GM03348 (cell line): Measurements from ENCODE around the gene C19orf18.
"Not testable (repeated sequence)": the region's sequence is repeated elsewhere in the genome, so short reads cannot be mapped to it uniquely, and the experiment has no call there.

Source experiments
- DNase-seq: peaks from one replicate; pipeline ENCODE4 v3.0.0; 2012; ENCODE audit warnings: low spot score

The C19orf18 gene

DNA sequence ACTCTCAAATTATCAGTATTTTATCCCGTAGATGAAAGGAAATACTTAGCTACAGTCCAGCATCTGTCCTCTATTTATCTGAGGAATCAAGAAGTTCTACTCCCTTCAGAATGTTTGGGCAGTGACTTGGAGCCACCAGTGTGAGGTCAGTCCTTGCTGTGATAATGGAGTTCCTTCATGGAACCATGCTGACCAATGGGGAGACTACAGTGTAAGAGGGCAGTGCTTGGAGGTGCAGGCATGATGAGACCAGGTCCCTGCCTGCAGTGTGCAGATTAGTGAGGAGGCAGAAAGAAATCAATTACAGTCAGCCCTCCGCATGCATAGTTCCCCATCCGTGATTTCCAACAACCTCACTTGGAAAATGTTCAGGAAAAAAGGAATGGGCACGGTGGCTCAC is at the start of gene C19orf18:
C19orf18 (minus strand) TSS at position 101 of the 400 bp plus-strand sequence. CDS start 102 bp downstream, outside the sequence.
- no peak for DNase-seq

GRCh38 chr19:58022283-58022660 is 47.9 kb upstream of the C19orf18 start:
- no peak for DNase-seq

DNA sequence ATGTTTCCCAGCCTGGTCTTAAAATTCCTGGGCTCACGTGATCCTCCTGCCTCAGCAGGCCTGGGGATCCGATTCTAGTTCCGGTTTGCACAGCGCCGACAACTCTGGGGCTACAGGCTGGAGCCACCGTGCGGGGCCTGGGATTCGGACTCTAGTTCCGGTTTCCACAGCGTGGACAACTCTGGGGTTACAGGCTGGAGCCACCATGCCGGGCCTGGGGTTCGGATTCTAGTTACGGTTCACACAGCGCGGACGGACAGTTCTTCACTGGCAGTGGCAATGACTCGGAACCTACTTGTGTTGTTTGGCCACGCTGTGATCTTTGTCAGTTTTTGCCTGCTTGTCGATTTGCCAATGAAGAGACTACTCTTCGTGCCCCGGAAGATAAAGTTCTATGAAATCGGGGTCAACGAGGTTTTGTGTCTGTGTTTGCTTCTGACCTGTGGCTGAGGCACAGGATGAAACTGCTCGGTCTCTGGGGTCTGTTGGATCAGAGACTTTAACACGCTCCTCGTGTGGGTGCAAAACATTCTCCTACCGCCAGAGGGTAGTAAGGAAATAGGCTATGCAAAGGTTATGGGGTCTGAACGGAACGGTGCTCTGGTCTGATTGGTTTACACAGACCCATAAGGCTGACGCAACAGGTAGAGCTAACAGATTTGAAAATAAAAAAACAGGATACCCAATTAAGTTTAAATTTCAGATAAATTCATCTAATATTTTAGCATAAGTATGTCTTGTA is 47.4 kb upstream of the C19orf18 start:
- peak; percentile 49 for DNase-seq

DNA sequence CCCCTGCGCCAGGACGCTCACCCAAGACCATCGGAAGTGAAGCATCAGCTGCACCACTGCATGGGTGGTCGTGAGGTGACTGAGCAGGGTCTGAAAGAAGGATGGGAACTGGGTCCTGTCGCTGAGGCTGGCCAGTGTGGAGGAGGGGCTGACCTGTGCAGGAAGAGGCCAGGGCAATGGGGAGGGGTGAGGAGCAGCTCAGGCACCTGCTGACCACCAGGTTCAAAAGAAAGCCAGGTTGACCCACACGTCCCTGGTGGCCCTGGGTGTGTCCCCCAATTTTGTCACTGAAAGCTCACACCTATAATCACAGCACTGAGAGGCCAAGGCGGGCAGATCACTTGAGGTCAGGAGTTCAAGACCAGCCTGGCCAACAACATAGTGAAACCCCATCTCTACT is 45.8 kb upstream of the C19orf18 start:
- no peak for DNase-seq

DNA sequence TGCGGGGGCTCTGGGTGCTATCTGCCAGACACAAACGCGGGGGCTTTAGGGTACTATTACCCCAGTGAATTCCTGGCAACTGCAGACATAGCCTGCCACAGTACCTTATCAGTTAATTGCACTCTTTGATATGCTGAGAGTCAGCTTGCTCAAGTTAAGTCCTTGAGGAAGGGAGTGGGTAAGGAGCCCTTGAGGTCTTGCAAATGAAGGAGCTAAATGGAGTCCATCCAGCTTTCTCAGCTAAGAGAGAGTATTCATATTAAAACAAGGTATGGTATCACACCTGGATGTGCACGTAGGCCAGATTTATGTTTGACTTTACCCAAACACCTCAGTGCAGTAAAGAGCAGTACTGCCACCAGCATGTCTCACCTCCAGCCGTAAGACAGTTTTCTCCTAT is 39.8 kb upstream of the C19orf18 start:
- DNase-seq, result no peak

GRCh38 chr19:58010507-58010906 is 36.2 kb upstream of the C19orf18 start:
- no peak for DNase-seq

GRCh38 chr19:58009666-58010301 is 35.5 kb upstream of the C19orf18 start:
- DNase-seq, result peak; percentile 85

- no peak for DNase-seq
Measured at GRCh38 chr19:58009301-58009665, 34.9 kb upstream of the C19orf18 start.

GRCh38 chr19:58008877-58009276 is 34.5 kb upstream of the C19orf18 start:
- not testable (repeated sequence) for DNase-seq

- no peak for DNase-seq
Measured at GRCh38 chr19:58007285-58007684, 33.0 kb upstream of the C19orf18 start.

- DNase-seq, result no peak
Measured at GRCh38 chr19:58003174-58003828, 29.0 kb upstream of the C19orf18 start.

- peak; percentile 96 for DNase-seq
Measured at GRCh38 chr19:58002384-58003173, 28.2 kb upstream of the C19orf18 start, which contains the start of gene ZNF606. ZNF606 (minus strand) TSS chr19:58002820; CDS start chr19:58001319, 1,501 bp downstream.

DNA sequence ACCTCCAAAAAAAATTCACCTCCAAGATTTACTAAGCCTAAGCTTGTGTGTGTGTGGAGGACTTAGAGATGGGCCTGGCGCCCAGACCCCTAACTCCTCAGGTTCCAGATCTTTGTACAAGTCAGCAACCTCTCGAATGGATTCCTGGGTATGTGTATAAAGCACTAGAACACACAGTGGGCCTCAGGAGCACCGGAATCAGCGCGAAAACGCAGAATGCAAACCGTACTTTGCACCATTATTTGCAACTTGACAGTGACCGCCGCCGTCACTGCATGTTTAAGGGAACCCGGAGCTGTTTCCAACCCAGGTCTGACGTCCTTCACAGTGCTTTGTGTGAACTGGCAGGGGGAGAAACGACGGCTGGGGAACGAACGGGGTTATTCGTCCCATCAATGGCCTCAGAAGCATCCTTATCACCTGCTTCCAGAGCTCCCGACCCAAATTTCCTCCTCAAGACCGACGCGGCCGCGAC is 27.6 kb upstream of the C19orf18 start:
- DNase-seq, result no peak

DNA sequence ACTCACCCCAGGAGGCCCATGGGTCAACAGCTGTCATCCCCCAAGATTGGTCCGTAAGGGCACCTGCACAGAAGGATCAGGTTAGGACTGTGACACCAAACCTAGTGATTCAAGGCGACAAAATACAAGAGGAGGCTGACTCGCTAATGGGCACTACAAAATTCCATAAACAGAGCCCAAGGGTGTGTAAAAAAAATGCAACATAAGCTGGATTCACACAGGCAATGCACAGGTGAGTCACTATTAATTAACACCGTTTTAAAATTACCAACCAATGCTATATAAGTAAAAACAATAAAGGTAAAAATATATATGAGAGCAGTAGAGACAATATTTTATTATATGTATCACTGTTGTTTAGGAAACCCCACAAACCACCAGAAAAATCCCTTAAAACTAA is 26.3 kb upstream of the C19orf18 start:
- DNase-seq, result no peak

DNA sequence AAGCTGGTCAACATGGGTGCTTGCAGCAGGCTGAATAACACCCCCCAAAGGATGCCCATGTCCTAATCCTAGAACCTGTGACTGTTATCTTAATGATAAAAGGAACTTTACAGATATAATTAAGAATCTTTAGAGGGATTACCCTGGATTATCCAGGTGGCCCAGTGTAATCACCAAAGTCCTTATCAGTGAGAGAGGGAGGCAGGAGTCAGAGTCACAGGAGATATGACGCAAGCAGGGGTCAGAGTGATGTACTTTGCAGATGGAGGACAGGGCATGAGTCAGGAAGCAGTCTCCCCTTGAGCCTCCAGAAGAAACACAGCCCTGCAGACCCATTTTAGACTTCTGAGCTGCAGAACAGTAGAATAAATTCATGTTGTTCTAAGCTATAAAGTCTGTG is 18.5 kb upstream of the C19orf18 start:
- DNase-seq, result no peak

- DNase-seq, result no peak
Measured at GRCh38 chr19:57978586-57979289, 4.4 kb upstream of the C19orf18 start.

DNA sequence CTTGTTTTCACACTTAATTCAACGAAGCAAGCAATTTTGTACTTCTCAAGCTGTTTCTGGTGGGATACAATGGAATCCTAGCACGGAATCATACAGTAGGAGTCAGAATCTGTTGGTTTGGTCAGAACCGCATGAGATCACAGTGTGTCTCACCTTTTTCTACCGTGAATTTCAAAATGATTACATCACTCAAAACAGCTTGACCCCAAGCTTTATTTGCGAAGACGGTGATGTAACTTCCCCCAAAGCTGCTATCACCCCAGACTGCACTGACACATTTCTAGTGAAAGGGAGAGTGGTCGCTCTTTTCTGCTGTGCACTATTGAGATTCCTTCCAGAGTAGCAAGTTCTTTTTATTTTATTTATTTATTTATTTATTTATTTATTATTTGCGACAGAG is 9.6 kb downstream of the C19orf18 start:
- DNase-seq, result no peak

- no peak for DNase-seq
Measured at GRCh38 chr19:57961785-57962184, 12.5 kb downstream of the C19orf18 start.

DNA sequence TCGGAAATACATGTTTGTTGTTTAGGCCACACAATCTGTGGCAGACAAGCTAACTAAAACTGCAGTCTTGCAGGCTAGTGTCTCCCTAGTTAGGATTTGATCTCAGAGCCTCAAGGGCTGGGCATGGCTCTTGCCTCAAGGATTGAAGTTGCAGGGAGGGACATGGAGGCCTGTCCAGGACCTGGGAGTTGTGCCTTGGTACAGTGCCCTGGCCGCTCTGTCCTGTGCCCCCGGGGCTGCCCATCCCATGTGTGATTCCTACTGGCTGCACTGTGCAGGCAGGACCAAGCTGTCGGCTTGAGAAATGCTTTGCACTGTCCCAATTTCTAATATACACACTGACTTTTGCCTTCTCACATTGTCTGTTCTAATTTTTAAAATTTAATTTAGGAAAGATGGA is 19.3 kb downstream of the C19orf18 start:
- no peak for DNase-seq

- DNase-seq, result no peak
Measured at GRCh38 chr19:57949702-57950101, 24.6 kb downstream of the C19orf18 start.

- no peak for DNase-seq
Measured at GRCh38 chr19:57949296-57949695, 25.0 kb downstream of the C19orf18 start.
